ENCODE data around the gene SLC40A1. TPM values are rescaled to one million over a fixed set of nuclear protein-coding genes. Genes with fewer than 3 reads are reported as not detected.

The SLC40A1 gene
- total RNA-seq (10 to 100 TPM; 34.9 to 52.1 (median 46.9) TPM), polyA plus RNA-seq (100 to 1,000 TPM in 2 of 3 donors, 10 to 100 TPM in 1; 87.3 to 280 (median 216) TPM)

DNA sequence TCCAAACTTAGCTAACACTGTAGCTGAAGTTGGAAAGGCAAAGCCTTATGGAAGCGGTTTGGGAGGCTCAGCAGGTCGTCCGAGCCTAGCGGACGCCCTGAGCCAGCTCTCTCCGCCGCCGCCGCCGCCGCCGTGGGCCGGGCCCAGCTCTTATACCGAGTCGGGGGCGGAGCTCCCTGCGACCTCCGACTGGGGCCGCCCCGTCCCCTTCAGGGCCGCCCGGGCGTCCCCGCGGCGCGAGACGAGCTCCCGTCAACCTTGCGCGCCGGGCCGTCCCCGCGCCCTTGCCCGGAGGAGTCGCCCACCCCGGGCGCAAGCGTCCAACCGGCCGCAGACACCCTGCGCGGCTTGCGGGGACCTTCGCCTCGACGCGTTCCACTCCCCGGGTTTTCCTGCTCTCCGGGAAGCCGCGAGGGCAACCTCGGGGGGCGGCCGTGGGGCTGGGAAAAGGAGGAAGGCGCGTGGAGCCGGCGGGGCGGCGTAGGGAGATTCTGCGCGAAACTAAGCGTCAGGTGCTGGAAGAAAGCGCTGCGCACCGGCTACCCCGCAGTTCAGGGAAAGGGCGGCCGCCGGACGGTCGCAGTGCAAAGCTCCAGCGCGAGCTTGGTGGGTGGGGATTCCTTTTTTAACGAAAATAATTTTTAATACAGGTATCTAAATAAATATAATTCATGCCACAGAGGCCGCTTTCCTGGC, at the start of gene SLC40A1:
TSS of gene SLC40A1 (minus strand) at position 129 of the 696 bp plus-strand sequence. CDS start 326 bp downstream, outside the sequence.
- intact Hi-C loops (cut with DNase I): loop anchor here (5.0 kb wide), 2 partner anchors 114 to 139 kb away; partner anchors contain the start of gene WDR75
- H3K4me1 ChIP-seq: peaks cover 0 to 24% (median 7%) of the 10 kb centered on the region in 4 donors
- H3K27ac ChIP-seq: peak within 1 kb of the TSS; percentile 83 to 93 (median 86)
- no peaks in the 10 kb centered on the region for H3K9me3 ChIP-seq
- peak; percentile 90 for DNase-seq
- 1% methylated on average over 78 of the region's 78 CpGs for WGBS, 2 donors
- H3K36me3 ChIP-seq: no peaks in the 10 kb centered on the region
- peak; percentile 55 to 78 for TF ChIP-seq POLR2A (IDR thresholded peaks at IDR 0.05)
- TF ChIP-seq, protein P1, sequence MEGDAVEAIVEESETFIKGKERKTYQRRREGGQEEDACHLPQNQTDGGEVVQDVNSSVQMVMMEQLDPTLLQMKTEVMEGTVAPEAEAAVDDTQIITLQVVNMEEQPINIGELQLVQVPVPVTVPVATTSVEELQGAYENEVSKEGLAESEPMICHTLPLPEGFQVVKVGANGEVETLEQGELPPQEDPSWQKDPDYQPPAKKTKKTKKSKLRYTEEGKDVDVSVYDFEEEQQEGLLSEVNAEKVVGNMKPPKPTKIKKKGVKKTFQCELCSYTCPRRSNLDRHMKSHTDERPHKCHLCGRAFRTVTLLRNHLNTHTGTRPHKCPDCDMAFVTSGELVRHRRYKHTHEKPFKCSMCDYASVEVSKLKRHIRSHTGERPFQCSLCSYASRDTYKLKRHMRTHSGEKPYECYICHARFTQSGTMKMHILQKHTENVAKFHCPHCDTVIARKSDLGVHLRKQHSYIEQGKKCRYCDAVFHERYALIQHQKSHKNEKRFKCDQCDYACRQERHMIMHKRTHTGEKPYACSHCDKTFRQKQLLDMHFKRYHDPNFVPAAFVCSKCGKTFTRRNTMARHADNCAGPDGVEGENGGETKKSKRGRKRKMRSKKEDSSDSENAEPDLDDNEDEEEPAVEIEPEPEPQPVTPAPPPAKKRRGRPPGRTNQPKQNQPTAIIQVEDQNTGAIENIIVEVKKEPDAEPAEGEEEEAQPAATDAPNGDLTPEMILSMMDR (IDR thresholded peaks at IDR 0.05): no peak
- TF ChIP-seq EP300 (IDR thresholded peaks at IDR 0.05): no peak
- TF ChIP-seq POLR2AphosphoS5 (IDR thresholded peaks at IDR 0.05): peak; percentile 60 to 93 (median 79)
- H3K27me3 ChIP-seq: no peaks in the 10 kb centered on the region
- peak within 1 kb of the TSS; percentile 58 to 73 (median 64) for H3K4me3 ChIP-seq

DNA sequence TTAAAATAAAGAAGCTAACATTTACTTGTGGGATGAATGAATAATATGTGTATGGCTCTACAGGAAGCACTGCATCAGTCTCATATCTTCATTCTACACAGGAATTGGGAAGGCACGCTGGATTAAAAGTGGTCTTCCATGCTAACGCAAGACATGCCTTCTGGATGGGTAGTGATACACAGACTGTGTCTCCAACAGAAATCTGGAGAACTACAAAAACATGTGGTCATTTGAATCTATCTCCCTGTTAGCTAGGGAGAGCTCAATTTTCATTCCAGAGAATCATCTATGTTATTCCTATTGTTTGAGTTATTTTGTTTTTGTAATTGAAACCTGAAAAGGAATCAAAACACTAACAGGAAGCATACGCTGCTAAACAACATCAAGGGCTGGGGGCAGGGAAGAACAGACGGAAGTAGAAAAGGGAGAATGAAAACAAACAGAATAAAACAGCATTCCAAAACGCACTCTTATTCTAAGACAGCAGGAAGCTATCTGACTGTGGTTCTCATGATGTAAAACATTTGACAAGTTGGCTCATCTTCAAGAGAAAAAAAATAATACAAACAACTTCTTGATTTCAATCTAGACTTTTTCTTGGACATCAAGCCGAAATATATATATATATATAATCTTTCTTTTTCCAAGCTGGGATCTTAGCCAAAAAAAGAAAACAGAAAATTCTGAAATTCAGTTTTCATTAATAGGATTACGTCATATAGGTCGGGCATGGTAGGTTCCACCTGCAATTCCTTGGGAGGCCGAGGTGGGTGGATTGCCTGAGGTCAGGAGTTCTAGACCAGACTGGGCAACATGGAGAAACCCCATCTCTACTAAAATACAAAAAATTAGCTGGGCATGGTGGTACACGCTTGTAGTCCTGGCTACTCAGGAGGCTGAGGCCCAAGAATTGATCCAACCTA, 49.2 kb upstream of the SLC40A1 start:
- WGBS, 2 donors: 72 to 74% methylated on average over 10 of the region's 10 CpGs
- Histone ChIP-seq H3K36me3 (no peaks in the 10 kb centered on the region), H3K9me3 (no peaks in the 10 kb centered on the region), H3K4me1 (peaks cover 0 to 27% (median 16%) of the 10 kb centered on the region in 4 donors), H3K27ac (peak overlapping the region in 1 of 4 donors; percentile 11), H3K27me3 (no peaks in the 10 kb centered on the region), H3K4me3 (no peak overlapping the region)
- no peak for DNase-seq
- intact Hi-C loops (cut with DNase I): loop anchor here (5.0 kb wide), 1 partner anchor 187 kb away; the partner anchor contains the start of gene WDR75
- TF ChIP-seq POLR2A (IDR thresholded peaks at IDR 0.05): no peak

DNA sequence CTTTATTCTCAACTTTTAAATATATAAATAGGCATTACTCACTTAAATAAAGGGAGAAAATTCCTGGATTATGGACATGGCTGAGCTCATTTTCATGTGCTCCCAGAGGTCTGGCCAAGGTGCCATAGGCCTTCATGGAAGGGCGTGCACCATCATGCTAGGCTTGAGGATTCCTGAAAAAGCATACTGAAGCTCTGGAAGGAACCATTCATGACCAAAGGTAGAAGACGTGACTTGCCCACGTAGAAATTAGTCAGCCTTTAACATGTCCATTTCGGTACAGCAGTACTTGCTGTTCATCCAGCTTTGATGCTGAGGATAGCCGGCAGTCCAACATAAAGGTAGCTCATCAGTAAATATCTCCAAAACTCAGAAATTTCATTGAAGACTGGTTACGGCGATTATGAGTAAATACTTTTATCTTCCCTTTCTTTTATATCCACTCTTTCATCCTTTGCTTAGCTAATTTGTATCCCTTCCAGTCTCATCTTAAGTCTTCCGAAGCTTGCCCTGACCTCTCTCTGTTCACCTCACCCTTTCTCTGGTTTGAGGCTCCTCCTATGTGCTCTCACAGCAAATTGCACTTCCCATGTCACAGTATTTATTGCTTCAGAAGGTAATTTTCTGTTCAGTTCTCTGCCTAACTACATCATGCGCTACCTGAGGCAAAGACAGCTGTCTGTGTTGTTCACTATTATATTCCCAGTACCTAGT, 48.4 kb upstream of the SLC40A1 start:
- intact Hi-C loops (cut with DNase I): no loop called here
- 85 to 92% methylated on average over 9 of the region's 9 CpGs for WGBS, 2 donors
- Histone ChIP-seq H3K36me3 (no peaks in the 10 kb centered on the region), H3K27ac (peak overlapping the region in 1 of 4 donors; percentile 11), H3K27me3 (no peaks in the 10 kb centered on the region), H3K4me1 (peaks cover 0 to 27% (median 16%) of the 10 kb centered on the region in 4 donors), H3K4me3 (no peak overlapping the region), H3K9me3 (no peaks in the 10 kb centered on the region)
- DNase-seq: no peak
- TF ChIP-seq POLR2AphosphoS5 (IDR thresholded peaks at IDR 0.05) (no peak), POLR2A (IDR thresholded peaks at IDR 0.05) (no peak)
- TF ChIP-seq, protein P1 (IDR thresholded peaks at IDR 0.05): no peak

DNA sequence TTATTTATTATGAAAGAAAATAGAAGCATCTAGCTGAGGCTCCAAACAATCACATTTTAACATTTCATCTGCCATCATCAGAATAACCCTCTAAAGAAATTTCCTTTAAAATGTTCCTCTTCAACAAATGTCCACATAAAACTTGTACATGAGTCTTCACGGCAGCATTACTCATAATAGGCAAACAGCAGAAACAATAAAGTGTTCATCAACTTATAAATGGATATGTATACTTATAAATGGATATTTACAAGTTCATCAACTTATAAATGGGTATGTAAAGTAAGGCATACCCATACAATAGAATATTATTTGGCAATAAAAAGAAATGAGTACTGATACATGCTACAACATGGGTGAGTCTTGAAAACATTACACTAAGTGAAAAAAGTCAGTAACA, 47.2 kb upstream of the SLC40A1 start:
- no peak for DNase-seq
- WGBS, 2 donors: 82 to 95% methylated on average over 1 of the region's 1 CpG
- TF ChIP-seq EP300 (IDR thresholded peaks at IDR 0.05): no peak
- TF ChIP-seq POLR2A (IDR thresholded peaks at IDR 0.05): no peak
- TF ChIP-seq, protein P1 (IDR thresholded peaks at IDR 0.05): no peak
- intact Hi-C loops (cut with DNase I): no loop called here
- Histone ChIP-seq H3K9me3 (no peaks in the 10 kb centered on the region), H3K4me1 (peaks cover 0 to 27% (median 16%) of the 10 kb centered on the region in 4 donors), H3K36me3 (no peaks in the 10 kb centered on the region), H3K4me3 (no peak overlapping the region), H3K27ac (no peak overlapping the region), H3K27me3 (no peaks in the 10 kb centered on the region)

All from sigmoid colon (tissue), 7 donors.